HG02981 (cell line): ENCODE results near the gene KIF1C.

Experiments used
- ATAC-seq: cut with Tn5 transposase; IDR thresholded peaks from one replicate; pipeline ENCODE4 v1.9.1; 2021; ENCODE audit warnings: mild to moderate bottlenecking, moderate library complexity; ENCODE audit not compliant: unreplicated experiment

The KIF1C gene

GRCh38 chr17:4968486-4969046 lies 29.2 kb upstream of the KIF1C start:
- no peak for ATAC-seq

- no peak for ATAC-seq
Observed at GRCh38 chr17:4969047-4969550, 28.7 kb upstream of the KIF1C start.

- ATAC-seq: no peak
Observed at GRCh38 chr17:4969551-4970173, 28.1 kb upstream of the KIF1C start.

GRCh38 chr17:4970273-4970672 lies 27.5 kb upstream of the KIF1C start:
- ATAC-seq: no peak

GRCh38 chr17:4971826-4972225 lies 25.9 kb upstream of the KIF1C start:
- ATAC-seq: no peak

GRCh38 chr17:4972322-4972721 lies 25.4 kb upstream of the KIF1C start:
- no peak for ATAC-seq

GRCh38 chr17:4972752-4973151 lies 25.0 kb upstream of the KIF1C start:
- no peak for ATAC-seq

GRCh38 chr17:4973256-4974114 lies 24.3 kb upstream of the KIF1C start:
- ATAC-seq: no peak

- ATAC-seq: no peak
Observed at GRCh38 chr17:4974115-4974670, 23.6 kb upstream of the KIF1C start.

GRCh38 chr17:4978726-4979125 lies 19.0 kb upstream of the KIF1C start:
- ATAC-seq: no peak

- ATAC-seq: no peak
Observed at GRCh38 chr17:4980644-4981216, 17.0 kb upstream of the KIF1C start.

GRCh38 chr17:4982305-4982704 lies 15.4 kb upstream of the KIF1C start:
- ATAC-seq: no peak

- ATAC-seq: no peak
Observed at GRCh38 chr17:4986403-4986802, 11.3 kb upstream of the KIF1C start.

- peak; percentile 71 for ATAC-seq
Observed at GRCh38 chr17:4986951-4987766, 10.6 kb upstream of the KIF1C start, which contains the start of gene CAMTA2. TSS of gene CAMTA2 (minus strand) at chr17:4987675. CDS start at chr17:4986222, 1,453 bp downstream.

GRCh38 chr17:4987767-4988567 lies 9.8 kb upstream of the KIF1C start:
- ATAC-seq: no peak

- no peak for ATAC-seq
Observed at GRCh38 chr17:4994081-4994595, 3.6 kb upstream of the KIF1C start.

- no peak for ATAC-seq
Observed at GRCh38 chr17:4998027-4998731, 429 bp downstream of the KIF1C start.

GRCh38 chr17:4998732-4999429 lies 1.1 kb downstream of the KIF1C start:
- ATAC-seq: no peak
